Measurements from ENCODE around the gene TMPRSS13.
"Not testable (repeated sequence)": the region's sequence is repeated elsewhere in the genome, so short reads cannot be mapped to it uniquely, and the experiment has no call there.

DNA sequence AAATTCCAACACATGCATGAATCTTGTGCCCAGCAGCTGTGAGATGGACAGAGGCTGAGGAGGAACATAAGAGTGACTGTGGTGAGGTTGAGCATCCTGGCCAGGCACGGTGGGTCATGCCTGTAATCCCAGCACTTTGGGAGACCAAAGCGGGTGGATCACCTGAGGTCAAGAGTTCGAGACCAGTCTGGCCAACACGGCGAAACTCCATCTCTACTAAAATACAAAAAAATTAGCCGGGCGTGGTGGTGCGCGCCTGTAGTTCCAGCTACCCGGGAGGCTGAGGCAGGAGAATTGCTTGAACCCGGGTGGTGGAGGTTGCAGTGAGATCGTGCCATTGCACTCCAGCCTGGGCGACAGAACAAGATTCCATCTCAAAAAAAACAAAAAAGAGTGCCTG, 63.7 kb downstream of the TMPRSS13 start:
- TF ChIP-seq, protein P1, sequence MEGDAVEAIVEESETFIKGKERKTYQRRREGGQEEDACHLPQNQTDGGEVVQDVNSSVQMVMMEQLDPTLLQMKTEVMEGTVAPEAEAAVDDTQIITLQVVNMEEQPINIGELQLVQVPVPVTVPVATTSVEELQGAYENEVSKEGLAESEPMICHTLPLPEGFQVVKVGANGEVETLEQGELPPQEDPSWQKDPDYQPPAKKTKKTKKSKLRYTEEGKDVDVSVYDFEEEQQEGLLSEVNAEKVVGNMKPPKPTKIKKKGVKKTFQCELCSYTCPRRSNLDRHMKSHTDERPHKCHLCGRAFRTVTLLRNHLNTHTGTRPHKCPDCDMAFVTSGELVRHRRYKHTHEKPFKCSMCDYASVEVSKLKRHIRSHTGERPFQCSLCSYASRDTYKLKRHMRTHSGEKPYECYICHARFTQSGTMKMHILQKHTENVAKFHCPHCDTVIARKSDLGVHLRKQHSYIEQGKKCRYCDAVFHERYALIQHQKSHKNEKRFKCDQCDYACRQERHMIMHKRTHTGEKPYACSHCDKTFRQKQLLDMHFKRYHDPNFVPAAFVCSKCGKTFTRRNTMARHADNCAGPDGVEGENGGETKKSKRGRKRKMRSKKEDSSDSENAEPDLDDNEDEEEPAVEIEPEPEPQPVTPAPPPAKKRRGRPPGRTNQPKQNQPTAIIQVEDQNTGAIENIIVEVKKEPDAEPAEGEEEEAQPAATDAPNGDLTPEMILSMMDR (IDR thresholded peaks at IDR 0.05) = not testable (repeated sequence)
- not testable (repeated sequence) for TF ChIP-seq POLR2AphosphoS5, POLR2A (IDR thresholded peaks at IDR 0.05)
